Measurements from ENCODE around the gene PRPH.

The PRPH gene

DNA sequence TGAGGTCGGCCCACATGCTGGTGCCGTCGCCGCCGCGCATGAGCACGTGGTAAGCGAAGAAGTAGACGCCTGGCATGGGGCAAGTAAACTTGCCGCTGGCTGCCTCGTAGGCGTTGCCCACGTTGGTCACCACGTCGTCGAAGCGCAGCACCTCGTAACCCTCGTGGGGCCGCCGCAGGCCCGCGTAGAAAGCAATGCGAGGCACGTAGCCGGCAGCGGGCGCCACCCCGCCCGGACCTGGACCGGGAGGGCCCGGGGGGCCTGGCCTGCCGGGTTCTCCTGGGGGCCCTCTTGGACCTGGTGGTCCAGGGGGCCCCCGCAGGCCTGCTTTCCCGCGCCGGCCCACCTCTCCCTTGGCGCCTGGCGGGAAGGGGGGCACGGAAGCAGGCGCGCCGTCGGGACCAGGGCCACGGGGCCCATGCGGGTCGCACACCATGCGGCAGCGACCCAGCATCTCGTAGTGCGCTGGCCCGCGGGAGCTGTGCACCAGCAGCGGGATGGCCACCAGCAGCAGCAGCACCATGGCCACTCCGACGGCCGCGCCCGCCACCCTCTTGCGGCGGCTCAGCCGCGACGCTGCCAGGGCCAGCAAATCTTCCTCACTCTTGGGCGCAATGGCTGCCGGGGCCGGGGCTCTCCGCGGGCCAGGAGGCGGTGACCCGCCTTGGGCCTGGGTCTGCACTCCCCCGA lies 41.2 kb downstream of the PRPH start:
- no peak overlapping the region for H3K9ac ChIP-seq (ENCODE audit: low read length)
- no peak overlapping the region for H2AFZ ChIP-seq (ENCODE audit: low read depth, low read length, severe bottlenecking)
- H4K20me1 ChIP-seq (ENCODE audit: low read depth, low read length), result no peaks in the 10 kb centered on the region
- no peaks in the 10 kb centered on the region for H3K36me3 ChIP-seq (ENCODE audit: low read length)
- no peak overlapping the region for H3K4me2 ChIP-seq (ENCODE audit: low read depth, low read length, poor library complexity, severe bottlenecking)
- TF ChIP-seq EZH2phosphoT487 (conservative IDR thresholded peaks at IDR 0.05; ENCODE audit: low read length), result no peak
- TF ChIP-seq CTCF (IDR thresholded peaks at IDR 0.05; ENCODE audit: insufficient read depth, low read length, poor library complexity, severe bottlenecking), result no peak
- H3K79me2 ChIP-seq (ENCODE audit: insufficient read depth, low read length), result no peaks in the 10 kb centered on the region
- no peaks in the 10 kb centered on the region for H3K27me3 ChIP-seq (ENCODE audit: low read length)
- H3F3A ChIP-seq (ENCODE audit: insufficient read depth), result no peaks in the 10 kb centered on the region
- H3K9me2 ChIP-seq (replicated peaks; ENCODE audit: insufficient read depth, low read length), result no peaks in the 10 kb centered on the region
- H3K9me3 ChIP-seq (ENCODE audit: insufficient read depth, low read length), result no peaks in the 10 kb centered on the region
- no peak overlapping the region for H3K4me3 ChIP-seq (ENCODE audit: insufficient read depth, low read length, poor library complexity, severe bottlenecking)
- H3K27ac ChIP-seq (ENCODE audit: low read depth, low read length), result no peak overlapping the region

DNA sequence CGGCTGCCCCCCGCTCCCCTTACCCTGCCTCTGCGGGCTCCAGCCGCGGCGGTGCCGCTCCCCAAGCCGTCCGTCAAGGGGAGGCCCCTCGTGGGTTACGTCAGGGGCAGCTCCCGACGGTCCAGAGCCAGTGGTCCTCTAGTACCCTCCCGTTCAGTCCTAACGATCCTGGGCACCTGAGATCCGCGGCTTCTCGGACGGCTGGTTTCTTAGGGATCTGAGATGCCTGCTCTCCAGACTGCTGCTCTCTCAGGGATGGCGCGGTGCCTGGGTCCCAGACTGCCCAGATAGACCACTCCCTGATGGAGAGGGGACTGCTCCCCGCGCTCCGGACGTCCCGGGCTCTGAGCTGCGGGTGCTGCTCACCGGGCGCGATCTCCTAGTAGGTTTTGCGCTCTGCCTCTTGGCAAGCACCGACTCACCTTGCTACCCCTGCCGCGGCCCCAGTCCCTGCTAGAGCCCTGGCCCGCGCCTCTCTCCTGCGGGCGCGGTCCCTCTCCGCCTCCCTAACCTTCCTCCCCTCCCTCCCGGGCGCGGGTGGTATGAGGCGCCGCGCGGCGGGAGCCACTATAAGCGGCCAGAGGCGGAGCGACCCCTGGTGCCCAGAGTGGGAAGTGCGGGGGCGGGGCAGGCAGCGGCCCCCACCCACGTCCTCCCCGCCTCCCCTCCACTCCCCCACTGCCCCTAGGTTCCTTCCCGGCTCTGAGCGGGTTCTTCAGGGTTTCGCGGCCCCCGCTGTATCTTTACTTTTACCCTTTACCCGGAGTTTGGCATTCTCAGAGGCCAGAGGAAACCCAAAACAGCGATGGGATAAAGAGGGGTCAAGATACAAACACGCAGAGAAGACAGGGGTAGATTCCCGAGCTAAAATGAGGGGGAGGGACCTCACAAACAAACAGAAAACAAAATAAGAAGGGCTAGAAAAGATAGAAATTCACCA lies 42.0 kb downstream of the PRPH start, which contains the start of gene C1QL4:
Gene C1QL4, minus strand, starts transcription at position 544 of the 940 bp plus-strand sequence. CDS start 711 bp downstream, outside the sequence.
- Histone ChIP-seq H3K27ac (ENCODE audit: low read depth, low read length) (no peak within 1 kb of the TSS), H3K4me3 (ENCODE audit: insufficient read depth, low read length, poor library complexity, severe bottlenecking) (peak within 1 kb of the TSS; percentile 47), H4K20me1 (ENCODE audit: low read depth, low read length) (no peaks in the 10 kb centered on the region), H3K9ac (ENCODE audit: low read length) (peak within 1 kb of the TSS; percentile 52), H3K9me3 (ENCODE audit: insufficient read depth, low read length) (no peaks in the 10 kb centered on the region), H3K79me2 (ENCODE audit: insufficient read depth, low read length) (no peaks in the 10 kb centered on the region), H3K4me2 (ENCODE audit: low read depth, low read length, poor library complexity, severe bottlenecking) (peak within 1 kb of the TSS; percentile 72), H3K27me3 (ENCODE audit: low read length) (no peaks in the 10 kb centered on the region), H3K36me3 (ENCODE audit: low read length) (no peaks in the 10 kb centered on the region), H3K9me2 (replicated peaks; ENCODE audit: insufficient read depth, low read length) (no peaks in the 10 kb centered on the region), H2AFZ (ENCODE audit: low read depth, low read length, severe bottlenecking) (peak within 1 kb of the TSS; percentile 95), H3F3A (ENCODE audit: insufficient read depth) (no peaks in the 10 kb centered on the region)
- TF ChIP-seq EZH2phosphoT487 (conservative IDR thresholded peaks at IDR 0.05; ENCODE audit: low read length) (no peak), CTCF (IDR thresholded peaks at IDR 0.05; ENCODE audit: insufficient read depth, low read length, poor library complexity, severe bottlenecking) (peak; percentile 98)

- Histone ChIP-seq H3K79me2 (ENCODE audit: insufficient read depth, low read length) (no peaks in the 10 kb centered on the region), H3K4me3 (ENCODE audit: insufficient read depth, low read length, poor library complexity, severe bottlenecking) (no peak overlapping the region), H3K9ac (ENCODE audit: low read length) (no peak overlapping the region), H4K20me1 (ENCODE audit: low read depth, low read length) (no peaks in the 10 kb centered on the region), H3K9me3 (ENCODE audit: insufficient read depth, low read length) (no peaks in the 10 kb centered on the region), H3F3A (ENCODE audit: insufficient read depth) (no peaks in the 10 kb centered on the region; the same call in 1 of the 2 replicates), H3K27ac (ENCODE audit: low read depth, low read length) (no peak overlapping the region), H3K36me3 (ENCODE audit: low read length) (no peaks in the 10 kb centered on the region), H3K27me3 (ENCODE audit: low read length) (no peaks in the 10 kb centered on the region), H2AFZ (ENCODE audit: low read depth, low read length, severe bottlenecking) (no peak overlapping the region), H3K4me2 (ENCODE audit: low read depth, low read length, poor library complexity, severe bottlenecking) (no peak overlapping the region), H3K9me2 (replicated peaks; ENCODE audit: insufficient read depth, low read length) (no peaks in the 10 kb centered on the region)
- no peak for TF ChIP-seq EZH2phosphoT487 (conservative IDR thresholded peaks at IDR 0.05; ENCODE audit: low read length)
- no peak for TF ChIP-seq CTCF (IDR thresholded peaks at IDR 0.05; ENCODE audit: insufficient read depth, low read length, poor library complexity, severe bottlenecking)
Measured at GRCh38 chr12:49338830-49339463, 44.0 kb downstream of the PRPH start.
